H4 (cell line): Measurements from ENCODE around the gene OPRL1. TPM values are rescaled to one million over a fixed set of nuclear protein-coding genes. Genes with fewer than 3 reads are reported as not detected.

Source experiments
- DNase-seq: peaks from one replicate; pipeline ENCODE4 v3.0.0-alpha.2; 2015; ENCODE audit warnings: low spot score
- total RNA-seq: library from RNA; depleted of rRNA; stranded (reverse); fragments of >200 nt; shearing (Covaris generic); gene quantifications from 2 replicates; pipeline ENCODE4 v1.2.3, GENCODE V29; 2014

Gene OPRL1
- total RNA-seq, 1 experiment from 2014 or later, result 0.97 TPM

GRCh38 chr20:64102647-64103354, 22.9 kb downstream of the OPRL1 start:
- DNase-seq, result no peak

GRCh38 chr20:64103871-64104666, 24.2 kb downstream of the OPRL1 start:
- DNase-seq, result no peak

GRCh38 chr20:64104667-64105451, 25.0 kb downstream of the OPRL1 start:
- DNase-seq, result no peak

- DNase-seq, result no peak
These were observed 26.1 kb downstream of the OPRL1 start for GRCh38 chr20:64105846-64106434.

DNA sequence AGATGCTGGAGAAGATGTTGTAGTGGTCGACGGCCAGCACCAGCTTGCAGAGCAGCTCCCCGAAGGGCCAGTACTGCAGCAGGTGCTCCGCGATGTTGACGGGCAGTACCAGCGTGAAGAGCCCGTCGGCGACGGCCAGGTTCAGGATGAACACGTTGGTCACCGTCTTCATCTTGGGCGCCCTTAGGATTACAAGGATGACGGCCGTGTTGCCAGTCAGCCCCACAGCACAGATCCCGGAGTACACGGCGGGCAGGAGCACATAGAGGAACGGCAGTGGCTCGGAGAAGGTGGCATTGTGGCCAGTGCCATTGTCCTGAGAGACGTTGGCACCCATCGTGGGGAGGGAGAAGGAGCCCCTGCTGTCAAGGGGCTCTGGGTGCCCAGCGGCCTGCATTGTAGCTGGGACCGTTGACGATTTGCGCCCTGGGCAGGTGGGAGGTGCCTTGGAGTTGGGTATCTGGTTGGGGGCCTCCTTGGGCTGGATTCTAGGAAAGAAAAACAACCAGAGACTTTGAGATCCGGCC, 26.6 kb downstream of the OPRL1 start:
- DNase-seq, result no peak

DNA sequence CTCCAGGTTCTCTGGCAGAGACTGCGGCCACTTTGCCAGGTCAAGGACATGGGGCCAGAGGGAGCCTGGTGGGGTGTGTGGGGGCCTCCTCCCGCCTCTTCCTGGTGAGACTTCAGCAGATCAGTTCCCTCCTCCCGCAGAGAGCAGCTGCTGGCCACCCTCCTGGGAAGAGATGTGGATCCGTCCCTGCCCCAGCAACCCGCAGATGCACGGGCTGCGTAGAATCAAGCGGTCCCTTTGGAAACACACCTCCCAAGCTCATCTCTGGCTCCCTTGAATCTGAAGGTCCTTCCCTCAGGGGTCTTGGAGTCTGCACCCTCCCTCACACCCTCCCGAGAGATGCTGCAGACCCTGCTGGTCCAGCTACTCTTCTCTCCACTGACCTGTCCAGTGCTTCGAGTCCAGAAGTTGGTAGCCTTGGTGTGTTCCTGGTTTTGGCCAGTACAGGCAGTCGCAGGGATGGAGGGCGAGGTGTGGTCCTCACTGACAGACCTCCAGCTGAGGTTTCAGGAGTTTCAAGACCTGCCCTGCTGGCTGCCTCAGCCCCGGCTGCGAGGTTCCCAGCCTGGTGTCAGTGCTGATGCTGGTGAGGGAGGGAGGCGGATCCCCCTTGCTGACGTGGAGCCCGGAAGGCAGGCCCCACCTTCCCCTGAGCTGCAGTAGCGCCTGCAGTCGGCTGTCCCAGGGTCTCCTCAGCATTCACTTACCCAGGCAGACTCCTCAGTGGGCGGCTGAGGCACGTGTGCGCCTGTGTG, 27.3 kb downstream of the OPRL1 start, which contains the start of gene NPBWR2:
NPBWR2 (minus strand) TSS at position 585 of the 755 bp plus-strand sequence. CDS start 734 bp downstream, outside the sequence.
- DNase-seq, result no peak

DNA sequence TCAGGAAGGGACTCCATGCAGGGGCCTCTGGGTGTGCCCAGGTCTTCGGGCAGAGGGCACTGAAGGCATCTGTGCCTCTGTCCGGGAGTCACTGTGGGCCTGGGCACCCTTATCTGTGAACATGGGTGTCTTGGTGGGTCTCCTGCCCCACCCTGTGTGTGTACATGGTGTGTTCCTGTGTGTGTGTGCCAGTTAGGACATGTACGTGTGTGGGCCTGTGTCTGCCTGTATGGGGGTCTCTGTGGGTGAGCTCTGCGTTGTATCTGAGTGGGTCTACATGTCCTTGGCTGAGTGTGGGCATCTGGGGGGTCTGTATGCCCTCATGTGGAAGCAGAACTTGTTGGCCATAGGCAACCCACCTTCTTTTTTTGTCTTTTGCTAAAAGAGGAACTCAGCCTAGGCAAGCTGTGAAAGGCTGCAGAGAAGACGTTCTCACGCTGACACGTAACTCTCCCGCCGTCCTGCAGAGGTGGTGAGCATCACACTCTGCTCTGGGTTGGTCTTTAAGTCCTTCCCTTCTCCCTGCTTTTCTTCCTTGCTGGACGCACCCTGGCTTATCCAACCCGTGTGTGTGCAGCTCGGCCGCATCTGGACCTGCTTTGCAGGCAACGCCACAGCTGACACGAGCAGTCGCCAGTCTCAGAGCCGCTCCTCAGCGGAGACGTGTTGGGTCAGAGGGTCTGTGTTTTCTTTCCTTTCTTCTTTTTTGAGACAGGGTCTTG, 28.0 kb downstream of the OPRL1 start:
- DNase-seq, result no peak

- DNase-seq, result no peak
These were observed 29.1 kb downstream of the OPRL1 start for GRCh38 chr20:64108731-64109681.

GRCh38 chr20:64109831-64110391, 30.0 kb downstream of the OPRL1 start:
- DNase-seq, result no peak

GRCh38 chr20:64110411-64111068, 30.7 kb downstream of the OPRL1 start:
- no peak for DNase-seq

GRCh38 chr20:64111841-64112641, 32.2 kb downstream of the OPRL1 start:
- DNase-seq, result no peak

DNA sequence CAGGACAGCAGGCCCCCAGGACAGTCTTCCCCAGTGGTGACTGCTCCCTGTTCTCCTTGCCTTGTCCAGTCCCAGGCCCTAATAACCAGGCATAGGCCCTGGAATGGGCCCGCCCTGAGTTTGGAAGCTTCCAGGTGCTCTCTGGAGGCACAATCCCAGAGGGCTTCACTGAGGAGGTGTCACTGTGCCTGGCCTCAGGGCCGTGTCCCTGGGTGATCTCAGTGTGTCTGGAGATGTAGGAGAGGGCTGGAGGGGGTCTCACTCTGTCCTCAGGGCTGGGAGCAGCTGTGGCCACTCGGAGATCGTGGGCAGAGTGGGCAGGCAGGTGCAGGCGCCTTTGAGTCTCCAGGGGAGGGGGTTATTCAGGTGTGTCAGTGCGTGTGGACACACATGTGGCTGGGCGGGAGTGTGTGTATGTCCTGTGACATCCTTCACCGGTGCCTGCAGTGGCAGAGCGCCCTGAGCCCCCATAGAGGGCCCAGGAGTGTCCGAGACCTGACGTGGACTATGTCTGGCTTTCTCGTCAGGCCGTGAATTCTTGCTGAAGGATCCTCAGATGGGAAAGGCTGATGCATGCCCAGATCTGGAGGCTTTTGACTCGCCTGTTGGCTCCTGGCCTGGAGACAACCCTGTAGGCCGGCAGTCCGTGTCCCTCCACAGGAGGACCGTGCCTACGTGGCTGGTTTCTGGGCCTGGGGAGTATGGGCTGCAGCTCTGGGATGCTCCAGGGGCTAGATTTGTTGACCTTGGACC, 33.0 kb downstream of the OPRL1 start:
- DNase-seq, result no peak

GRCh38 chr20:64113444-64113775, 33.5 kb downstream of the OPRL1 start:
- no peak for DNase-seq

DNA sequence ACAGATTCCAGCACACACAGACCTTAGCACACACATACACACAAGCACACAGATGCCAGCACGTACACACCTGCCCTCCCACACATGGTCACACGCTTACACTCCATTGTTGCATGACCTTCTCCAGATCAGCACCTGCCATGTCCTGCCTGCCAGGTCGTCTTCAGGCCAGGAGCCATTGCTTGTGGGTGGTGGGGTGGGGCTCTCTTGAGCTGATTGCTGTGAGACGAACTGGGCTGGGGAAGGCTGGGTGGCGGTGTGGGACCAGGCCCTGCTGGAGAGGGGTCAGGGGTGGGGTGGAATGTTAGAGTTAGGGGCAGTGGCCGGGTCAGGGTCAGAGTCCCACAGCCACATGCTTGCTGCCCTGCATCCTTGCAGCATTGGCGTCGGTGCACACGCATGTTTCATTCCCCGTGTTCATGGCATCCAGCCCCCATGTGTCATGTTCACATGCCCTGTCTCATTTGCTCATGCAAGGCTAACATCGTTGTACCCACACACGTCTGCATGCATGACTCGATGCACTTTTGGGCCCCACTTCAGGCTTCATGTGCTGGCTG, 34.0 kb downstream of the OPRL1 start:
- DNase-seq, result no peak

DNA sequence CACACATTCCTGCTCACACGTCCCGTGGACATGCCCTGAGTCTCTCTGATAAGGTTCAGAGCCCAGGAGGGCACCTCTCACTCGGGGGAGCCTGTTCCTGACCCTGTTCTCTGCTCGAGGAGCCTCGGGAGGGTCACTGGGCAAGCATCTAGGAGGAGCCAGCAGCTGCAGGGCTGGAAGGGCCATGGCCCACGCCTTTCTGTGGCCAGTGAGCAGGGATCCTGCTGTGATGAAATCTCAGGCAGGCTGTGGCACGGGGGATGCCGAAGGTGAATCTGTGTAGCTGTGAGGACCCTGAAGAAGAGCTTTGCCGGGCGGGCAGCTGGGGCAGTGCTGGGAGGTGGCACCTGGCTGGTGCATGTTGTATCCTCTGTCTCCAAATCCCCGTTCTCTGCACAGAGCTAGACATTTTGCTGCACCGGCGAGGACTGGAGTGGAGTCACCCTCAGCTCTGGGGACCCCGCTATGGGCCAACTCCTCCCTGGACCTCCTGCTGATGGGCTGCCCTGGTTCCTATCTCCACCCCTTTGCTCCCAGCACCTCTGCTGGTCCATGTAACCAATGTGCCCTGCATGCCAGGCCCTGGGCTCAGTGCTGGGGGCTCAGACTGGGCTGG, 34.6 kb downstream of the OPRL1 start:
- no peak for DNase-seq
